ENCODE results near the gene AMZ1.
A peak's percentile ranks its signal among the peaks of the same experiment; 100 is the strongest.

DNA sequence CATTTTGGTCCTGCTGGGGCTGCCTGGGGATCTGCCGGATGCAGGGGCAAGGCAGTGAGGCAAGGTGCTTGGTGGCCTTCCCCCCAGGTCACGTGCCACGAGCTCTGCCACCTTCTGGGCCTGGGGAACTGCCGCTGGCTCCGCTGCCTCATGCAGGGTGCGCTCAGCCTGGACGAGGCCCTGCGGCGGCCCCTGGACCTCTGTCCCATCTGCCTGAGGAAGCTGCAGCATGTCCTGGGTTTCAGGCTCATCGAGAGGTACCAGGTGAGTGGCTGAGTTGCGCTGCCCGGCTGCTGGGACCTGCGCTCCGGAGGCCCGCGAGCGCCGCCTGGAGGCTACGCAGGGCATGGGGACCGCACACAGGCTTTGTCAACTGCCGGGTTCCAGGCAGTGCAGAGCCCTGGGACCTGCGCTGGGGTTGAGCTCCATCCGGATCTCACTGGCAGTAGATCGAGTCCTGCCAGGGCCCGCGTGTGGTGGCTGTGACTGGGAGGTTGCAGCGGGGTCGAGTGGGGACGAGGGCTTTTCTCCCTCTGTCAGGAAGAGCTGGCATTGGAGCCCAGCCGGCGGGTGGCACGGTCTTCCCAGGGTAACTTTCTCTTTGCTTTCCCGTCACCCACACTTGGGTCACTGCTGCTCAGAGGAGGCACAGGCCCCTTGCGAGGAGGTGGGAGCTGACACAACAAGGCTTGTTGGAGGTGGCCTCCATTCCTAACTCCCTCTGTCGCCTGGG, 21.7 kb downstream of the AMZ1 start:
- TF ChIP-seq, protein P1, sequence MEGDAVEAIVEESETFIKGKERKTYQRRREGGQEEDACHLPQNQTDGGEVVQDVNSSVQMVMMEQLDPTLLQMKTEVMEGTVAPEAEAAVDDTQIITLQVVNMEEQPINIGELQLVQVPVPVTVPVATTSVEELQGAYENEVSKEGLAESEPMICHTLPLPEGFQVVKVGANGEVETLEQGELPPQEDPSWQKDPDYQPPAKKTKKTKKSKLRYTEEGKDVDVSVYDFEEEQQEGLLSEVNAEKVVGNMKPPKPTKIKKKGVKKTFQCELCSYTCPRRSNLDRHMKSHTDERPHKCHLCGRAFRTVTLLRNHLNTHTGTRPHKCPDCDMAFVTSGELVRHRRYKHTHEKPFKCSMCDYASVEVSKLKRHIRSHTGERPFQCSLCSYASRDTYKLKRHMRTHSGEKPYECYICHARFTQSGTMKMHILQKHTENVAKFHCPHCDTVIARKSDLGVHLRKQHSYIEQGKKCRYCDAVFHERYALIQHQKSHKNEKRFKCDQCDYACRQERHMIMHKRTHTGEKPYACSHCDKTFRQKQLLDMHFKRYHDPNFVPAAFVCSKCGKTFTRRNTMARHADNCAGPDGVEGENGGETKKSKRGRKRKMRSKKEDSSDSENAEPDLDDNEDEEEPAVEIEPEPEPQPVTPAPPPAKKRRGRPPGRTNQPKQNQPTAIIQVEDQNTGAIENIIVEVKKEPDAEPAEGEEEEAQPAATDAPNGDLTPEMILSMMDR (IDR thresholded peaks at IDR 0.05): peak; percentile 68 to 85 (median 75)
- no peak for TF ChIP-seq POLR2A (IDR thresholded peaks at IDR 0.05)

All from body of pancreas (tissue), 4 donors.